ENCODE measurements around the gene DPP6.

- TF ChIP-seq CTCF (IDR thresholded peaks at IDR 0.05 in 8 of 11, conservative IDR thresholded peaks at IDR 0.05 in 3 of 11) (no peak), POLR2AphosphoS5 (IDR thresholded peaks at IDR 0.05) (no peak), POLR2A (IDR thresholded peaks at IDR 0.05) (no peak)
Measured at GRCh38 chr7:154906201-154906600, 854.0 kb downstream of the DPP6 start.
